ENCODE results near the gene PNKD. TPM values are rescaled to one million over a fixed set of nuclear protein-coding genes. Genes with fewer than 3 reads are reported as not detected.
A peak's percentile ranks its signal among the peaks of the same experiment; 100 is the strongest.

PNKD gene
- total RNA-seq, 1 donor from 2014 or later = 45.0 TPM

DNA sequence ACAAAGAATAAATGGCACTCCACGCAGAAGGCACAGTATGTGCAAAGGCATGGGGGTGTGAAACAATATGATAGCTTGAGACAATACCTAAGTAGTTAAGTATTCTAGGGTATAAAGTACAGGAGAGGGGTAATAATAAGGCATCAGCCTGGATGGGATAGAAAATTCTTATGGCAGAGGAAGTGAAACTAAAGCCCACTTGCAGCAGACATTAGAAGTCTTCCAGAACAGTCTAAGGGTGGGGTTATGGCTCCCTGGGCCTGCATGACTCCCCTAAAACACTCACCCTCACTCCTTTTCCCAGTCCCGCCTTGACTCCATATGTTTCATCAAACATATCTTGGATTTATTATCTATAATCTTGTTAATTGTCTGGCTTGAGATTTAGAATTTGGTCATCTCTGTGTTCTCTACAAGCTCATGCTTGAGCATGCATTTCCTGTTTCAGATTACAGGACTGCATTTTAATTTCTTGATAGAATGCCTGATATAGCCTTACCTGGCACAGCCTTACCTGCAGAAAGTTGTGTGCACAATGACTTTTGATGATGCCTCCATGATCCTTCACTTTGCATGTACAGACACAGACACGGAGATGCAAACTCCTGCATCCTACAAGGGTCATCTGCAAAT is 50.5 kb downstream of the PNKD start:
- Mint-ChIP-seq H3K27ac (ENCODE audit: unreplicated experiment) (peak overlapping the region; percentile 14), H3K4me3 (ENCODE audit: unreplicated experiment) (no peak overlapping the region), H3K36me3 (ENCODE audit: unreplicated experiment) (no peaks in the 10 kb centered on the region), H3K9me3 (ENCODE audit: unreplicated experiment) (no peaks in the 10 kb centered on the region), H3K27me3 (ENCODE audit: unreplicated experiment) (no peaks in the 10 kb centered on the region), H3K4me1 (ENCODE audit: unreplicated experiment) (peaks cover 33% of the 10 kb centered on the region)
- DNase-seq (ENCODE audit: extremely low spot score, unreplicated experiment) = no peak
- TF ChIP-seq, protein P1, sequence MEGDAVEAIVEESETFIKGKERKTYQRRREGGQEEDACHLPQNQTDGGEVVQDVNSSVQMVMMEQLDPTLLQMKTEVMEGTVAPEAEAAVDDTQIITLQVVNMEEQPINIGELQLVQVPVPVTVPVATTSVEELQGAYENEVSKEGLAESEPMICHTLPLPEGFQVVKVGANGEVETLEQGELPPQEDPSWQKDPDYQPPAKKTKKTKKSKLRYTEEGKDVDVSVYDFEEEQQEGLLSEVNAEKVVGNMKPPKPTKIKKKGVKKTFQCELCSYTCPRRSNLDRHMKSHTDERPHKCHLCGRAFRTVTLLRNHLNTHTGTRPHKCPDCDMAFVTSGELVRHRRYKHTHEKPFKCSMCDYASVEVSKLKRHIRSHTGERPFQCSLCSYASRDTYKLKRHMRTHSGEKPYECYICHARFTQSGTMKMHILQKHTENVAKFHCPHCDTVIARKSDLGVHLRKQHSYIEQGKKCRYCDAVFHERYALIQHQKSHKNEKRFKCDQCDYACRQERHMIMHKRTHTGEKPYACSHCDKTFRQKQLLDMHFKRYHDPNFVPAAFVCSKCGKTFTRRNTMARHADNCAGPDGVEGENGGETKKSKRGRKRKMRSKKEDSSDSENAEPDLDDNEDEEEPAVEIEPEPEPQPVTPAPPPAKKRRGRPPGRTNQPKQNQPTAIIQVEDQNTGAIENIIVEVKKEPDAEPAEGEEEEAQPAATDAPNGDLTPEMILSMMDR (IDR thresholded peaks at IDR 0.05) = no peak

DNA sequence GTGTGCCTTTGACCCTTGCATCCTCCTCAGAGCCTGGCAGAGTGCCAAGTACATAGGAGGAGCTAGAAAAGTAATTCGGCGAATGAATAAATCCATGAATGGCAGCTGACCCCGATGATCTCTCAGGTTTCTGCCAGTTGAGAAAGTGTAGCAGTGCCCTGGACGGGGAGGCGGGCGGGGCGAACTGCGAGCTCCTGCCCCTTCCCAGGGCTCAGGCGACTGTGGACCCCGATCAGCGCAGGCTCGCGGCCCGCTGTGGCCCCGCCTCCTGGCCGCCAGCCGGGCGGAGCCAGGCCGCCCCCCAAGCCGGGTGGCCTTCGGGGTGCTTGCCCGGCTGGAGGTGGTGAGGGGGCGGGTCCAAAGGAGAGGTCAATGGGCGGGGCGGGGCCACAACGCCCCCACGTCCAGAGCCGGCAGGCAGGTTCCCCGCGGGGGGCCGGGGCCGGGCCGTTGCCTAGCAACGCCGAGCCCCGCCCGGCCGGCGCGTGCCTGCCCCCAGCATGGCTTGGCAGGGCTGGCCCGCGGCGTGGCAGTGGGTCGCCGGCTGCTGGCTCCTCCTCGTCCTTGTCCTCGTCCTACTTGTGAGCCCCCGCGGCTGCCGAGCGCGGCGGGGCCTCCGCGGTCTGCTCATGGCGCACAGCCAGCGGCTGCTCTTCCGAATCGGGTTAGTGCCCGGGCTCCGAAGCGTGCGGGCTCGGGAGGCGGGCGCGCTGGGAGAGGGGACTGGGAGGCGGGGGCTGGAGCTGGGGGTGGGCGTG is 52.6 kb downstream of the PNKD start:
- TF ChIP-seq, protein P1 (IDR thresholded peaks at IDR 0.05) = no peak
- no peaks in the 10 kb centered on the region for H3K27me3 Mint-ChIP-seq (ENCODE audit: unreplicated experiment)
- peaks cover 36% of the 10 kb centered on the region for H3K4me1 Mint-ChIP-seq (ENCODE audit: unreplicated experiment)
- peak overlapping the region; percentile 94 for H3K27ac Mint-ChIP-seq (ENCODE audit: unreplicated experiment)
- peak; percentile 92 for DNase-seq (ENCODE audit: extremely low spot score, unreplicated experiment)
- no peaks in the 10 kb centered on the region for H3K36me3 Mint-ChIP-seq (ENCODE audit: unreplicated experiment)
- H3K4me3 Mint-ChIP-seq (ENCODE audit: unreplicated experiment) = peak overlapping the region; percentile 97
- no peaks in the 10 kb centered on the region for H3K9me3 Mint-ChIP-seq (ENCODE audit: unreplicated experiment)

DNA sequence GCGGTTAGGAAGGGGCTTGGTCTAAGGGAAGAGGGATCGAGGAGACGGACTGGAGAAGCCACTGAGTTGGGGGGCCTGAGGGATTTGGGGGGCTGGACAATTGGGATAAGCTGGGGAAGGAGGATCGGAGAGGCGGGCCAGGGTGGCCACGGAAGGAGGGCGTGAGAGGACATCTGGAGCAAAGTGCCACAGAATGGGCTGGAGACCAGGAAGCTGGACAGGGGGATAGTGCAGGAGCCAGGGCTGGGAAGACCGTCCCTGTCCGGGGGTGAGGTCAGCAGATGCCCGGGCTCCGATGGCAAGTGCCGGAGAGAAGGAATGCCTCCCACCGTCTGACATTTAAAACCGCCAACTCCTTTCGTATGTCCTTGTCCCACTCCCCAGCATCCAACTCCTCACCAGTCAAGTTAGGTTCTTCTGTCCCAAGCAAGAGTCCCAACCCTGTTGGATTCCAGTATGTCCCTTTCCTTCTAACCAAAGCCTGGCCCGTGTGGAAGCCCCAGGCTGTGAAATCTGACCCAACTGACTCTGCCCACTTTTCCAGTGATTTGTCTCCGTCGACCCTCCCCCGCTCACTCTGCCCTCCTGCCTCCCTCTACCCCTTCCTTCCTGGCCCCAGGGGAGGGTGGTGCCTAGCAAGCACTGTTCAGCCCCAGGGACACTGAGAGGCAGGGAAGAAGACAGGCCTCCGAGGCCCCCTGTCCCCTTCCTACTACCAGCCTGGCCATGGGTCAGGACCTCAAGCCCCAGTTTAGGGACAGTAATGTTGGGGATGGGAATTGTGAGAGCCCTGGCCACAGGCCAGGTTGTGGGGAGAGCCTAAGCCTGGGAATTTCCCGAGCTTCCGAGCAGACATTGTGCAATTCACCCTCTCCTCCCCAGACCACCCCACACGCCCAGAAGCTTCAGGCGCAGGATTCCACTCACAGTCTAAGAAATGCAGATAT is 53.5 kb downstream of the PNKD start:
- Mint-ChIP-seq H3K27me3 (ENCODE audit: unreplicated experiment) (no peaks in the 10 kb centered on the region), H3K36me3 (ENCODE audit: unreplicated experiment) (no peaks in the 10 kb centered on the region), H3K27ac (ENCODE audit: unreplicated experiment) (peak overlapping the region; percentile 94), H3K9me3 (ENCODE audit: unreplicated experiment) (no peaks in the 10 kb centered on the region), H3K4me1 (ENCODE audit: unreplicated experiment) (peaks cover 36% of the 10 kb centered on the region), H3K4me3 (ENCODE audit: unreplicated experiment) (peak overlapping the region; percentile 97)
- no peak for DNase-seq (ENCODE audit: extremely low spot score, unreplicated experiment)
- TF ChIP-seq, protein P1 (IDR thresholded peaks at IDR 0.05) = no peak

DNA sequence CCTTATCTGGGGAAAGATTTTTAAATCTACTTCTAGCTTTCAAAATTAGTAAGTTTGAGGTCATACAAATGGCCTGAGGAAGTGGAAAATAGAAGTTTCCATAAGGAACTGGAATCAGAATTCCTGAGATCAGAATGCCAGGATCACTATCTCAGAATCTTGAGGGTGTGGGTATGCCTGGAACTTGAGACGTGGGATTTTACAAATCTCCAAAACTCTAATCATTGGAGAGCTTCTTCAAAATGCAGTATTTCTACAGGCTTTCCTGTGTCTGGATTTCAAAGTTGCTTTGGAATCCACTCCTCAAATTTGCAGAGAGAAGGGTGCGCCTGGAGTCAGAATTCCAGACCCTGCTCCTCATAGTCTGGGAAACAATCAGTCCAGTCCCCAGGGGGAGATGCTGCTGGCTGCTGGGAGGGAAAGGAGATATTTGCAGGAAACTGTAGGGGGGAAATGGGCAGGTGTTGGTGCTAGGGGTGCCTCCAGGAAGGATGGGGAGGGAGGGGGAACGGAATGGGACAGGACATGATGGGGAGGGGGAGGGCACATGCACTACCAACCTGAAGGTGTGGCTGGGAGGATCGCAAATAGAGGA is 55.3 kb downstream of the PNKD start:
- H3K36me3 Mint-ChIP-seq (ENCODE audit: unreplicated experiment) = no peaks in the 10 kb centered on the region
- H3K9me3 Mint-ChIP-seq (ENCODE audit: unreplicated experiment) = no peaks in the 10 kb centered on the region
- H3K4me1 Mint-ChIP-seq (ENCODE audit: unreplicated experiment) = peaks cover 44% of the 10 kb centered on the region
- TF ChIP-seq, protein P1 (IDR thresholded peaks at IDR 0.05) = no peak
- H3K27ac Mint-ChIP-seq (ENCODE audit: unreplicated experiment) = no peak overlapping the region
- DNase-seq (ENCODE audit: extremely low spot score, unreplicated experiment) = no peak
- H3K4me3 Mint-ChIP-seq (ENCODE audit: unreplicated experiment) = no peak overlapping the region
- no peaks in the 10 kb centered on the region for H3K27me3 Mint-ChIP-seq (ENCODE audit: unreplicated experiment)
